Central memory CD4-positive, alpha-beta T cell (primary cell): Measurements from ENCODE around the gene ASCC3.

Experiments
- DNase-seq: peaks from one replicate; pipeline ENCODE4 v3.0.0; 2022

The ASCC3 gene

GRCh38 chr6:100719883-100720682 is 161.0 kb downstream of the ASCC3 start:
- DNase-seq = no peak

- no peak for DNase-seq
Measured at GRCh38 chr6:100712997-100713396, 168.1 kb downstream of the ASCC3 start.

- no peak for DNase-seq
Measured at GRCh38 chr6:100706491-100706890, 174.6 kb downstream of the ASCC3 start.

GRCh38 chr6:100704961-100705360 is 176.2 kb downstream of the ASCC3 start:
- no peak for DNase-seq

GRCh38 chr6:100701728-100702127 is 179.4 kb downstream of the ASCC3 start:
- no peak for DNase-seq

GRCh38 chr6:100700009-100700408 is 181.1 kb downstream of the ASCC3 start:
- no peak for DNase-seq

- DNase-seq = no peak
Measured at GRCh38 chr6:100695445-100695844, 185.7 kb downstream of the ASCC3 start.

GRCh38 chr6:100693249-100693927 is 187.7 kb downstream of the ASCC3 start:
- no peak for DNase-seq

- DNase-seq = no peak
Measured at GRCh38 chr6:100691972-100692371, 189.2 kb downstream of the ASCC3 start.

GRCh38 chr6:100686216-100686615 is 194.9 kb downstream of the ASCC3 start:
- DNase-seq = no peak

GRCh38 chr6:100685747-100686146 is 195.4 kb downstream of the ASCC3 start:
- DNase-seq = no peak

- no peak for DNase-seq
Measured at GRCh38 chr6:100680163-100680562, 201.0 kb downstream of the ASCC3 start.

- DNase-seq = no peak
Measured at GRCh38 chr6:100678027-100678426, 203.1 kb downstream of the ASCC3 start.

- DNase-seq = no peak
Measured at GRCh38 chr6:100677240-100677639, 203.9 kb downstream of the ASCC3 start.

- no peak for DNase-seq
Measured at GRCh38 chr6:100673641-100674040, 207.5 kb downstream of the ASCC3 start.

GRCh38 chr6:100671740-100672139 is 209.4 kb downstream of the ASCC3 start:
- DNase-seq = no peak

- DNase-seq = no peak
Measured at GRCh38 chr6:100670056-100670455, 211.1 kb downstream of the ASCC3 start.

- DNase-seq = no peak
Measured at GRCh38 chr6:100665041-100665380, 216.1 kb downstream of the ASCC3 start.

GRCh38 chr6:100664274-100665040 is 216.7 kb downstream of the ASCC3 start:
- DNase-seq = peak; percentile 20

GRCh38 chr6:100663219-100663863 is 217.8 kb downstream of the ASCC3 start:
- DNase-seq = no peak

GRCh38 chr6:100662264-100662663 is 218.9 kb downstream of the ASCC3 start:
- DNase-seq = no peak

GRCh38 chr6:100658486-100658885 is 222.6 kb downstream of the ASCC3 start:
- DNase-seq = no peak

GRCh38 chr6:100657678-100658330 is 223.3 kb downstream of the ASCC3 start:
- DNase-seq = no peak
